SK-N-SH treated with all-trans-retinoic acid at 6 μM for 48 hours (cell line): ENCODE data around the gene STIMATE.

Experiments used
- ATAC-seq: fragments of 200-7000 bp; cut with Tn5 transposase; 3 replicates; pipeline ENCODE4 v1.9.1; 2020; ENCODE audit warnings: mild to moderate bottlenecking, moderate library complexity
- ARNTL ChIP-seq: fragments of 450-650 bp; formaldehyde crosslinking; IDR thresholded peaks from 2 replicates; pipeline ENCODE4 v1.5.0; 2020; ENCODE audit warnings: low read depth, mild to moderate bottlenecking, moderate library complexity, borderline replicate concordance
- BACH2 ChIP-seq: fragments of 250-450 bp; sonication (Bioruptor Pico); IDR thresholded peaks from 2 replicates; pipeline ENCODE4 v1.9.0; 2021; ENCODE audit warnings: mild to moderate bottlenecking, borderline replicate concordance
- CSDC2 ChIP-seq: fragments of 250-450 bp; sonication (Bioruptor Pico); IDR thresholded peaks from 2 replicates; pipeline ENCODE4 v1.5.0; 2020; ENCODE audit warnings: mild to moderate bottlenecking, moderate library complexity
- GLIS3 ChIP-seq: fragments of 250-450 bp; sonication (Bioruptor Pico); IDR thresholded peaks from 2 replicates; pipeline ENCODE4 v1.5.0; 2020; ENCODE audit warnings: mild to moderate bottlenecking, moderate library complexity
- ISL1 ChIP-seq: fragments of 250-450 bp; sonication (Bioruptor Pico); IDR thresholded peaks from 2 replicates; pipeline ENCODE4 v2.1.2; 2022; ENCODE audit warnings: mild to moderate bottlenecking, moderate library complexity
- OSR1 ChIP-seq: fragments of 250-450 bp; sonication (Bioruptor Pico); IDR thresholded peaks from 2 replicates; pipeline ENCODE4 v1.8.0; 2022; ENCODE audit warnings: moderate library complexity, mild to moderate bottlenecking, inconsistent platforms
- PATZ1 ChIP-seq: fragments of 250-450 bp; sonication (Bioruptor Pico); IDR thresholded peaks from 2 replicates; pipeline ENCODE4 v1.8.0; 2020; ENCODE audit warnings: mild to moderate bottlenecking, moderate library complexity, borderline replicate concordance
- PPARA ChIP-seq: fragments of 250-450 bp; sonication (Bioruptor Pico); IDR thresholded peaks from 2 replicates; pipeline ENCODE4 v1.5.0; 2020; ENCODE audit warnings: mild to moderate bottlenecking, borderline replicate concordance
- RARB ChIP-seq: fragments of 250-450 bp; sonication (Bioruptor Pico); IDR thresholded peaks from 2 replicates; pipeline ENCODE4 v1.8.0; 2021; ENCODE audit warnings: mild to moderate bottlenecking, moderate library complexity
- SNAI2 ChIP-seq: fragments of 250-450 bp; sonication (Bioruptor Pico); IDR thresholded peaks from 2 replicates; pipeline ENCODE4 v1.5.0; 2020; ENCODE audit warnings: mild to moderate bottlenecking, moderate library complexity
- TCF4 ChIP-seq: fragments of 250-450 bp; sonication (Bioruptor Pico); IDR thresholded peaks from 2 replicates; pipeline ENCODE4 v1.8.0; 2021; ENCODE audit warnings: mild to moderate bottlenecking, moderate library complexity, borderline replicate concordance
- TOX ChIP-seq: fragments of 250-450 bp; sonication (Bioruptor Pico); IDR thresholded peaks from 2 replicates; pipeline ENCODE4 v1.8.0; 2021; ENCODE audit warnings: mild to moderate bottlenecking, moderate library complexity, borderline replicate concordance
- ZC3H10 ChIP-seq: fragments of 250-450 bp; sonication (Bioruptor Pico); IDR thresholded peaks from 2 replicates; pipeline ENCODE4 v1.5.1; 2021; ENCODE audit warnings: mild to moderate bottlenecking, moderate library complexity
- ZFP3 ChIP-seq: fragments of 250-450 bp; sonication (Bioruptor Pico); IDR thresholded peaks from 2 replicates; pipeline ENCODE4 v1.5.0; 2020; ENCODE audit warnings: mild to moderate bottlenecking, moderate library complexity
- ZFP30 ChIP-seq: fragments of 450-650 bp; formaldehyde crosslinking; IDR thresholded peaks from 2 replicates; pipeline ENCODE4 v1.5.0; 2022; ENCODE audit warnings: mild to moderate bottlenecking, moderate library complexity
- ZNF565 ChIP-seq: fragments of 450-650 bp; formaldehyde crosslinking; conservative IDR thresholded peaks from 2 replicates; pipeline ENCODE4 v1.5.0; 2020; ENCODE audit warnings: low read depth, mild to moderate bottlenecking, moderate library complexity
- TF ChIP-seq, protein P1 (sequence below): fragments of 250-450 bp; sonication (Bioruptor Pico); IDR thresholded peaks from 2 replicates; pipeline ENCODE4 v1.8.0; 2021; ENCODE audit warnings: low read depth, mild to moderate bottlenecking, moderate library complexity, borderline replicate concordance
- TF ChIP-seq, protein P2 (sequence below): fragments of 250-450 bp; sonication (Bioruptor Pico); IDR thresholded peaks from 2 replicates; pipeline ENCODE4 v1.5.1; 2021; ENCODE audit warnings: mild to moderate bottlenecking, moderate library complexity
- TF ChIP-seq, protein P3 (sequence below): fragments of 250-450 bp; sonication (Bioruptor Pico); IDR thresholded peaks from 2 replicates; pipeline ENCODE4 v1.5.0; 2020; ENCODE audit warnings: mild to moderate bottlenecking, moderate library complexity

STIMATE gene

GRCh38 chr3:52931889-52932288, 34.5 kb upstream of the STIMATE start (continued):
- no peak for TF ChIP-seq PATZ1
- no peak for TF ChIP-seq ISL1 (CRISPR knock-in tag)
- no peak for TF ChIP-seq SNAI2 (CRISPR knock-in tag)
- no peak for TF ChIP-seq ZFP3 (CRISPR knock-in tag)
- TF ChIP-seq, protein P1, sequence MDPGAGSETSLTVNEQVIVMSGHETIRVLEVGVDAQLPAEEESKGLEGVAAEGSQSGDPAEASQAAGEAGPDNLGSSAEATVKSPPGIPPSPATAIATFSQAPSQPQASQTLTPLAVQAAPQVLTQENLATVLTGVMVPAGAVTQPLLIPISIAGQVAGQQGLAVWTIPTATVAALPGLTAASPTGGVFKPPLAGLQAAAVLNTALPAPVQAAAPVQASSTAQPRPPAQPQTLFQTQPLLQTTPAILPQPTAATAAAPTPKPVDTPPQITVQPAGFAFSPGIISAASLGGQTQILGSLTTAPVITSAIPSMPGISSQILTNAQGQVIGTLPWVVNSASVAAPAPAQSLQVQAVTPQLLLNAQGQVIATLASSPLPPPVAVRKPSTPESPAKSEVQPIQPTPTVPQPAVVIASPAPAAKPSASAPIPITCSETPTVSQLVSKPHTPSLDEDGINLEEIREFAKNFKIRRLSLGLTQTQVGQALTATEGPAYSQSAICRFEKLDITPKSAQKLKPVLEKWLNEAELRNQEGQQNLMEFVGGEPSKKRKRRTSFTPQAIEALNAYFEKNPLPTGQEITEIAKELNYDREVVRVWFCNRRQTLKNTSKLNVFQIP (CRISPR knock-in tag) = no peak

- no peak for ATAC-seq
Measured at GRCh38 chr3:52931328-52931727, 34.0 kb upstream of the STIMATE start.

DNA sequence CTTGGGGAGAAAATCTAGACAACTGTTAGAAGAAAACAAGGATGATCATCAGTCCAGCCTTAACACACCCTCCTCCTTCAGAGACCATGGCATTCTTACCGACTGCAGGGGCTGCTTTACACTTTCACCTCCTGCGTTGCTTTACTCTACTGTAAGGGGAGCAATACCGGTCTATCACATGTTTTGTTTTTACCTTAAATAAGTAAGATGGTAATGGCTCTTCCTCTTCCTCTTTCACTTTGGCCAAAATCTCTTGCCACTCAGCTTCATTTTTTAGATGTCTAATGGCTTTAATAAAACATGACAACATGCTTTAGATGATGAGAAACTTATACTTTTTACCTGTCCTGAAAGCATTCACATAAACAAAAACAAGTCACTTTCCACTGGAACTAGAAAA, 33.4 kb upstream of the STIMATE start:
- no peak for ATAC-seq
- TF ChIP-seq, protein P1 (CRISPR knock-in tag) = no peak
- TF ChIP-seq GLIS3 (CRISPR knock-in tag) (no peak), TOX (CRISPR knock-in tag) (no peak), ZC3H10 (CRISPR knock-in tag) (no peak), RARB (CRISPR knock-in tag) (no peak), PPARA (CRISPR knock-in tag) (no peak), ZFP30 (CRISPR knock-in tag) (no peak), ZNF565 (no peak), SNAI2 (CRISPR knock-in tag) (no peak), ZFP3 (CRISPR knock-in tag) (no peak), PATZ1 (no peak)
- TF ChIP-seq, protein P2, sequence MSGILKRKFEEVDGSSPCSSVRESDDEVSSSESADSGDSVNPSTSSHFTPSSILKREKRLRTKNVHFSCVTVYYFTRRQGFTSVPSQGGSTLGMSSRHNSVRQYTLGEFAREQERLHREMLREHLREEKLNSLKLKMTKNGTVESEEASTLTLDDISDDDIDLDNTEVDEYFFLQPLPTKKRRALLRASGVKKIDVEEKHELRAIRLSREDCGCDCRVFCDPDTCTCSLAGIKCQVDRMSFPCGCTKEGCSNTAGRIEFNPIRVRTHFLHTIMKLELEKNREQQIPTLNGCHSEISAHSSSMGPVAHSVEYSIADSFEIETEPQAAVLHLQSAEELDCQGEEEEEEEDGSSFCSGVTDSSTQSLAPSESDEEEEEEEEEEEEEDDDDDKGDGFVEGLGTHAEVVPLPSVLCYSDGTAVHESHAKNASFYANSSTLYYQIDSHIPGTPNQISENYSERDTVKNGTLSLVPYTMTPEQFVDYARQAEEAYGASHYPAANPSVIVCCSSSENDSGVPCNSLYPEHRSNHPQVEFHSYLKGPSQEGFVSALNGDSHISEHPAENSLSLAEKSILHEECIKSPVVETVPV = no peak

More at GRCh38 chr3:52931328-52931727, 34.0 kb upstream of the STIMATE start:
- TF ChIP-seq ZFP30 (CRISPR knock-in tag) (no peak), BACH2 (CRISPR knock-in tag) (no peak), OSR1 (CRISPR knock-in tag) (no peak), RARB (CRISPR knock-in tag) (no peak), GLIS3 (CRISPR knock-in tag) (no peak), TCF4 (no peak), ISL1 (CRISPR knock-in tag) (no peak), ARNTL (CRISPR knock-in tag) (no peak), ZNF565 (no peak), CSDC2 (CRISPR knock-in tag) (no peak)
- TF ChIP-seq, protein P3, sequence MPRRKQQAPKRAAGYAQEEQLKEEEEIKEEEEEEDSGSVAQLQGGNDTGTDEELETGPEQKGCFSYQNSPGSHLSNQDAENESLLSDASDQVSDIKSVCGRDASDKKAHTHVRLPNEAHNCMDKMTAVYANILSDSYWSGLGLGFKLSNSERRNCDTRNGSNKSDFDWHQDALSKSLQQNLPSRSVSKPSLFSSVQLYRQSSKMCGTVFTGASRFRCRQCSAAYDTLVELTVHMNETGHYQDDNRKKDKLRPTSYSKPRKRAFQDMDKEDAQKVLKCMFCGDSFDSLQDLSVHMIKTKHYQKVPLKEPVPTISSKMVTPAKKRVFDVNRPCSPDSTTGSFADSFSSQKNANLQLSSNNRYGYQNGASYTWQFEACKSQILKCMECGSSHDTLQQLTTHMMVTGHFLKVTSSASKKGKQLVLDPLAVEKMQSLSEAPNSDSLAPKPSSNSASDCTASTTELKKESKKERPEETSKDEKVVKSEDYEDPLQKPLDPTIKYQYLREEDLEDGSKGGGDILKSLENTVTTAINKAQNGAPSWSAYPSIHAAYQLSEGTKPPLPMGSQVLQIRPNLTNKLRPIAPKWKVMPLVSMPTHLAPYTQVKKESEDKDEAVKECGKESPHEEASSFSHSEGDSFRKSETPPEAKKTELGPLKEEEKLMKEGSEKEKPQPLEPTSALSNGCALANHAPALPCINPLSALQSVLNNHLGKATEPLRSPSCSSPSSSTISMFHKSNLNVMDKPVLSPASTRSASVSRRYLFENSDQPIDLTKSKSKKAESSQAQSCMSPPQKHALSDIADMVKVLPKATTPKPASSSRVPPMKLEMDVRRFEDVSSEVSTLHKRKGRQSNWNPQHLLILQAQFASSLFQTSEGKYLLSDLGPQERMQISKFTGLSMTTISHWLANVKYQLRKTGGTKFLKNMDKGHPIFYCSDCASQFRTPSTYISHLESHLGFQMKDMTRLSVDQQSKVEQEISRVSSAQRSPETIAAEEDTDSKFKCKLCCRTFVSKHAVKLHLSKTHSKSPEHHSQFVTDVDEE (CRISPR knock-in tag) = no peak
